K562 (cell line): ENCODE results near the gene ZNRF1. TPM values are rescaled to one million over a fixed set of nuclear protein-coding genes. Genes with fewer than 3 reads are reported as not detected.

Source experiments
- ATAC-seq: fragments of 200-7000 bp; cut with Tn5 transposase; 3 replicates; pipeline ENCODE4 v1.9.1; 2020; ENCODE audit warnings: moderate library complexity
- BruUV-seq: library from RNA; stranded (reverse); fragments of 400-500 nt; replicated peaks from 2 replicates; lab custom pipeline; 2021; lab: Mats Ljungman, UMichigan
- CTCF ChIA-PET: fragments of 300-600 bp; formaldehyde crosslinking; extraction: SDS; loops from one replicate; lab custom pipeline; 2021; ENCODE audit warnings: low intra/inter-chr PET ratio; lab: Yijun Ruan, JAX
- POLR2A ChIA-PET: fragments of 300-600, 350-650 bp; sonication (Branson Sonifier 250); formaldehyde crosslinking; extraction: SDS; loops from one replicate; lab custom pipeline; 2021; ENCODE audit warnings: antibody characterized with exemption, inconsistent platforms; lab: Yijun Ruan, JAX
- DNase-seq, 4 experiments: peaks; one replicate each; pipeline versions ENCODE4 v3.0.0 to v3.0.0-alpha.2; 2011 to 2018; ENCODE audit warnings: low spot score in 3 of 4, mixed read lengths in 3 of 4; ENCODE audit errors: extremely low read depth in 1 of 4
- FAIRE-seq: peaks from 2 replicates; lab custom pipeline; 2011; peaks lifted over from hg19 to GRCh38; lab: Jason Lieb, UNC
- H2AFZ ChIP-seq: 2 replicates; pipeline ENCODE4 v1.6.0; 2011; ENCODE audit warnings: low read depth, low read length, control low read depth, inconsistent platforms
- H3K27ac ChIP-seq: fragments of 200-600 bp; 3 replicates; pipeline ENCODE4 v1.8.0; 2011; ENCODE audit warnings: low read depth, mild to moderate bottlenecking, control low read depth, inconsistent platforms, low read length, moderate library complexity, mixed read lengths; ENCODE audit errors: extremely low read depth
- H3K27me3 ChIP-seq, 2 experiments: fragments of 300-600 bp in 1 of 2; 2 replicates in 1 of 2; 3 replicates in 1 of 2; pipeline versions ENCODE4 v1.6.0 to v1.8.0; 2011; ENCODE audit warnings: inconsistent platforms in 2 of 2, low read length in 2 of 2, mild to moderate bottlenecking in 1 of 2, mixed read lengths in 1 of 2, moderate library complexity in 1 of 2; ENCODE audit not compliant: control insufficient read depth in 2 of 2, insufficient read depth in 2 of 2
- H3K36me3 ChIP-seq: fragments of 300-600 bp; 3 replicates; pipeline ENCODE4 v1.8.0; 2011; ENCODE audit warnings: mild to moderate bottlenecking, low read length, inconsistent platforms; ENCODE audit not compliant: control insufficient read depth, insufficient read depth
- H3K4me1 ChIP-seq, 2 experiments: fragments of 200-600 bp in 1 of 2; replicated peaks in 1 of 2; 2 replicates in 1 of 2; 3 replicates in 1 of 2; pipeline versions ENCODE4 v1.5.1 to v1.8.0; 2011; ENCODE audit warnings: inconsistent platforms in 2 of 2, low read length in 2 of 2, mild to moderate bottlenecking in 1 of 2, mixed read lengths in 1 of 2, moderate library complexity in 1 of 2; ENCODE audit not compliant: control insufficient read depth in 2 of 2, insufficient read depth in 2 of 2
- H3K4me2 ChIP-seq: 2 replicates; pipeline ENCODE4 v1.6.1; 2011; ENCODE audit warnings: low read length, control low read depth, inconsistent platforms, mixed read lengths; ENCODE audit not compliant: insufficient read depth
- H3K4me3 ChIP-seq: fragments of 200-600 bp; sonication (generic), shearing (Covaris generic); 2 replicates; pipeline ENCODE4 v1.5.1; 2016; ENCODE audit warnings: control low read depth, inconsistent platforms
- H3K79me2 ChIP-seq: fragments of 200-600 bp; 3 replicates; pipeline ENCODE4 v1.8.0; 2011; ENCODE audit warnings: low read length, inconsistent platforms; ENCODE audit not compliant: control insufficient read depth, insufficient read depth
- H3K9ac ChIP-seq, 2 experiments: 2 replicates each; pipeline versions ENCODE4 v1.6.0 to v1.6.1; 2011; ENCODE audit warnings: low read depth in 2 of 2, low read length in 2 of 2, control low read depth in 1 of 2, inconsistent platforms in 1 of 2, mild to moderate bottlenecking in 1 of 2, mixed read lengths in 1 of 2; ENCODE audit not compliant: insufficient read depth in 1 of 2
- H3K9me1 ChIP-seq: one replicate; pipeline ENCODE4 v1.6.0; 2011; ENCODE audit warnings: inconsistent platforms, mild to moderate bottlenecking, low read length, moderate library complexity; ENCODE audit not compliant: control insufficient read depth, insufficient read depth
- H3K9me3 ChIP-seq: replicated peaks from 2 replicates; pipeline ENCODE4 v1.5.1; 2011; ENCODE audit warnings: low read depth, low read length, inconsistent platforms; ENCODE audit not compliant: control insufficient read depth, insufficient read depth
- H4K20me1 ChIP-seq: replicated peaks from 2 replicates; pipeline ENCODE4 v1.6.1; 2011; ENCODE audit warnings: low read length, inconsistent platforms, mixed read lengths; ENCODE audit not compliant: control insufficient read depth, insufficient read depth
- XRCC4 ChIP-seq: IDR thresholded peaks from one replicate; pipeline ENCODE4 v1.6.1; 2011; ENCODE audit not compliant: insufficient read depth, insufficient read length; ENCODE audit errors: extremely low read depth
- WGBS: fragments of 100-300 bp; shearing (Covaris generic); methylation state at CpG from one replicate; pipeline ENCODE4 v1.1.6; 2016; ENCODE audit warnings: low coverage, mixed read lengths; ENCODE audit not compliant: insufficient coverage; ENCODE audit errors: missing lambda C conversion rate; 5-methylcytosine and 5-hydroxymethylcytosine counted together
- in situ Hi-C: fragments of 300-500 bp; cut with MboI; formaldehyde crosslinking; loops from 4 replicates; pipeline ENCODE4 v1.15.0; 2018; ENCODE audit warnings: inconsistent platforms, mixed read lengths
- intact Hi-C: fragments of 100-400 bp; cut with micrococcal nuclease; formaldehyde crosslinking; loops from 2 replicates; pipeline ENCODE4 v1.14.2; 2022
- polyA plus RNA-seq, 8 experiments: library from polyadenylated mRNA; depleted of rRNA in 4 of 8; stranded (reverse) in 5 of 8; unstranded in 3 of 8; fragments of >200 nt; fragmentation: Nextera tagmentation in 2 of 8; fragmentation: Illumina TruSeq in 1 of 8; extraction: Ambion mirVana in 2 of 8; extraction: Trizol in 1 of 8; gene quantifications; 2 replicates each; pipeline versions ENCODE4 v1.2.1 to v1.2.3, GENCODE V29; 2011 to 2014; ENCODE audit warnings: inconsistent platforms in 1 of 8, missing spikeins in 1 of 8
- total RNA-seq, 7 experiments: library from RNA; depleted of rRNA in 6 of 7; stranded (reverse); fragments of >200 nt in 6 of 7; fragmentation: Illumina TruSeq in 2 of 7; extraction: Trizol in 2 of 7; gene quantifications; 2 replicates each; pipeline versions ENCODE4 v1.2.1 to v1.2.3, GENCODE V29; 2011 to 2021; ENCODE audit warnings: low replicate concordance in 1 of 7
- TF ChIP-seq, protein P1 (sequence below): sonication (generic); formaldehyde crosslinking; IDR thresholded peaks from 2 replicates; pipeline ENCODE4 v1.8.0; 2022; ENCODE audit warnings: missing genetic modification reagents, mild to moderate bottlenecking, borderline replicate concordance

Gene ZNRF1
- total and polyA plus RNA-seq, 9 of the 15 experiments (the other 6 are each of a cell fraction or from before 2014, with no cell fraction given): 9.5 to 37.7 (median 20.0) TPM

DNA sequence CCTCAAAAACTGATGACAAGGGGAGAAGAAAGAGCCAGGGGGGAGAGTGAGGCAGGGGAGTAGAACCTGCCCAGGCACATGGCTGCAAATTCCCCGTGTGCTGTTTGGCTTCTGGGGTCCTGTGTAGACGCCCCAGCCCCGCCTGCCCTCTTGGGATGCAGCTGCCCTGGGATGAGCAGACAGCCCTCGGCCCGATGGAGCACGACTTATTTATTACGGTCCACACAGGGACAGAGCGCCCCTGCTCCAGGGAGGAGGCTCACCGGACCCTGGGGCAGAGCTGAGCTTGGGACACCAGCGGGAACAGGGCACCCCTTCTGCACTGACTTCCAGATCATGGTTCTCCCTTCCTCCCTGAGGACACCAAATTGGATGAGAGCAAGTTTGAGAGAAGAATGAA is 108.7 kb downstream of the ZNRF1 start:
- Histone ChIP-seq H3K4me1 (peaks cover 11 to 43% of the 10 kb centered on the region in 2 experiments; a peak in 4 of 5 replicates), H3K27me3 (no peaks in the 10 kb centered on the region), H3K36me3 (peaks cover 25% of the 10 kb centered on the region; the same call in 2 of the 3 replicates), H3K9me3 (no peaks in the 10 kb centered on the region), H2AFZ (no peak overlapping the region), H4K20me1 (no peaks in the 10 kb centered on the region), H3K9me1 (peaks cover 3% of the 10 kb centered on the region), H3K4me3 (no peak overlapping the region), H3K79me2 (no peaks in the 10 kb centered on the region), H3K4me2 (no peak overlapping the region), H3K27ac (no peak overlapping the region), H3K9ac (peak overlapping the region in 1 of 2 experiments; percentile 56; a peak in 2 of 4 replicates)
- BruUV-seq: no TSS peak
- intact Hi-C loops: no loop called here
- WGBS: 80% methylated on average over 10 of the region's 10 CpGs
- no peak for FAIRE-seq
- no peak for DNase-seq
- ChIA-PET POLR2A (no interaction called here), CTCF (no interaction called here)
- in situ Hi-C loops: loop anchor here (5.0 kb wide), 1 partner anchor 115 kb away; no protein-coding TSS in a partner anchor
- no peak for TF ChIP-seq XRCC4
- TF ChIP-seq, protein P1, sequence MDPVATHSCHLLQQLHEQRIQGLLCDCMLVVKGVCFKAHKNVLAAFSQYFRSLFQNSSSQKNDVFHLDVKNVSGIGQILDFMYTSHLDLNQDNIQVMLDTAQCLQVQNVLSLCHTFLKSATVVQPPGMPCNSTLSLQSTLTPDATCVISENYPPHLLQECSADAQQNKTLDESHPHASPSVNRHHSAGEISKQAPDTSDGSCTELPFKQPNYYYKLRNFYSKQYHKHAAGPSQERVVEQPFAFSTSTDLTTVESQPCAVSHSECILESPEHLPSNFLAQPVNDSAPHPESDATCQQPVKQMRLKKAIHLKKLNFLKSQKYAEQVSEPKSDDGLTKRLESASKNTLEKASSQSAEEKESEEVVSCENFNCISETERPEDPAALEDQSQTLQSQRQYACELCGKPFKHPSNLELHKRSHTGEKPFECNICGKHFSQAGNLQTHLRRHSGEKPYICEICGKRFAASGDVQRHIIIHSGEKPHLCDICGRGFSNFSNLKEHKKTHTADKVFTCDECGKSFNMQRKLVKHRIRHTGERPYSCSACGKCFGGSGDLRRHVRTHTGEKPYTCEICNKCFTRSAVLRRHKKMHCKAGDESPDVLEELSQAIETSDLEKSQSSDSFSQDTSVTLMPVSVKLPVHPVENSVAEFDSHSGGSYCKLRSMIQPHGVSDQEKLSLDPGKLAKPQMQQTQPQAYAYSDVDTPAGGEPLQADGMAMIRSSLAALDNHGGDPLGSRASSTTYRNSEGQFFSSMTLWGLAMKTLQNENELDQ: no peak
- ATAC-seq: no peak
